HPDE6-E6E7 (cell line): ENCODE results near the gene ZBTB43.

Experiments used
- DNase-seq: peaks from one replicate; pipeline ENCODE4 v3.0.0; 2011; ENCODE audit warnings: missing footprints; ENCODE audit errors: extremely low spot score

The ZBTB43 gene

GRCh38 chr9:126859111-126859510 lies 54.3 kb downstream of the ZBTB43 start:
- DNase-seq: no peak

GRCh38 chr9:126860077-126860756 lies 55.4 kb downstream of the ZBTB43 start, which contains the start of gene ZBTB34:
Gene ZBTB34, plus strand, starts transcription at chr9:126860639. Its CDS starts 18,761 bp downstream, at chr9:126879400.
- DNase-seq: peak; percentile 44

GRCh38 chr9:126860757-126861466 lies 56.1 kb downstream of the ZBTB43 start:
- DNase-seq: no peak

- no peak for DNase-seq
Measured at GRCh38 chr9:126861707-126862103, 56.9 kb downstream of the ZBTB43 start.

GRCh38 chr9:126862104-126862761 lies 57.4 kb downstream of the ZBTB43 start:
- no peak for DNase-seq

GRCh38 chr9:126864771-126865170 lies 59.9 kb downstream of the ZBTB43 start:
- no peak for DNase-seq

- no peak for DNase-seq
Measured at GRCh38 chr9:126869368-126869767, 64.5 kb downstream of the ZBTB43 start.

GRCh38 chr9:126872516-126872915 lies 67.7 kb downstream of the ZBTB43 start:
- DNase-seq: no peak

- DNase-seq: no peak
Measured at GRCh38 chr9:126874546-126875314, 69.9 kb downstream of the ZBTB43 start.

- no peak for DNase-seq
Measured at GRCh38 chr9:126875756-126876510, 71.1 kb downstream of the ZBTB43 start.

GRCh38 chr9:126876531-126876930 lies 71.7 kb downstream of the ZBTB43 start:
- no peak for DNase-seq

- DNase-seq: no peak
Measured at GRCh38 chr9:126877418-126877817, 72.6 kb downstream of the ZBTB43 start.

- DNase-seq: no peak
Measured at GRCh38 chr9:126879288-126879687, 74.4 kb downstream of the ZBTB43 start.

- no peak for DNase-seq
Measured at GRCh38 chr9:126880226-126880946, 75.5 kb downstream of the ZBTB43 start.

GRCh38 chr9:126880947-126881332 lies 76.1 kb downstream of the ZBTB43 start:
- DNase-seq: no peak

GRCh38 chr9:126882746-126883145 lies 77.9 kb downstream of the ZBTB43 start:
- no peak for DNase-seq

- no peak for DNase-seq
Measured at GRCh38 chr9:126883636-126884035, 78.8 kb downstream of the ZBTB43 start.

- no peak for DNase-seq
Measured at GRCh38 chr9:126885131-126885641, 80.3 kb downstream of the ZBTB43 start.

GRCh38 chr9:126886034-126886822 lies 81.4 kb downstream of the ZBTB43 start:
- no peak for DNase-seq

- no peak for DNase-seq
Measured at GRCh38 chr9:126886897-126887296, 82.1 kb downstream of the ZBTB43 start.
